HPDE6-E6E7 (cell line): ENCODE data around the gene XCL2.
"Not testable (repeated sequence)": the region's sequence is repeated elsewhere in the genome, so short reads cannot be mapped to it uniquely, and the experiment has no call there.

Experiments used
- DNase-seq: peaks from one replicate; pipeline ENCODE4 v3.0.0; 2011; ENCODE audit warnings: missing footprints; ENCODE audit errors: extremely low spot score

Gene XCL2

GRCh38 chr1:168556647-168557046, 12.8 kb upstream of the XCL2 start:
- DNase-seq, result no peak

- DNase-seq, result no peak
Observed at GRCh38 chr1:168555508-168556046, 11.8 kb upstream of the XCL2 start.

- DNase-seq, result no peak
Observed at GRCh38 chr1:168554603-168555483, 11.0 kb upstream of the XCL2 start.

GRCh38 chr1:168553680-168554553, 10.1 kb upstream of the XCL2 start:
- no peak for DNase-seq

GRCh38 chr1:168552961-168553360, 9.2 kb upstream of the XCL2 start:
- DNase-seq, result no peak

- DNase-seq, result no peak
Observed at GRCh38 chr1:168551688-168552087, 7.9 kb upstream of the XCL2 start.

- DNase-seq, result no peak
Observed at GRCh38 chr1:168550971-168551370, 7.2 kb upstream of the XCL2 start.

GRCh38 chr1:168546553-168546895, 2.7 kb upstream of the XCL2 start:
- not testable (repeated sequence) for DNase-seq

- DNase-seq, result not testable (repeated sequence)
Observed at GRCh38 chr1:168545678-168546552, 2.1 kb upstream of the XCL2 start.

- DNase-seq, result not testable (repeated sequence)
Observed at GRCh38 chr1:168542978-168543377, 819 bp downstream of the XCL2 start.

- DNase-seq, result not testable (repeated sequence)
Observed at GRCh38 chr1:168540798-168541197, 3.0 kb downstream of the XCL2 start.

GRCh38 chr1:168535536-168535935, 8.3 kb downstream of the XCL2 start:
- no peak for DNase-seq

GRCh38 chr1:168531615-168532345, 12.0 kb downstream of the XCL2 start:
- DNase-seq, result no peak

- no peak for DNase-seq
Observed at GRCh38 chr1:168529518-168529917, 14.3 kb downstream of the XCL2 start.

GRCh38 chr1:168521401-168522000, 22.3 kb downstream of the XCL2 start:
- no peak for DNase-seq

- DNase-seq, result no peak
Observed at GRCh38 chr1:168520832-168521231, 23.0 kb downstream of the XCL2 start.

GRCh38 chr1:168520052-168520751, 23.6 kb downstream of the XCL2 start:
- no peak for DNase-seq

GRCh38 chr1:168518813-168519212, 25.0 kb downstream of the XCL2 start:
- no peak for DNase-seq

GRCh38 chr1:168518201-168518689, 25.6 kb downstream of the XCL2 start:
- DNase-seq, result no peak

GRCh38 chr1:168514455-168514854, 29.3 kb downstream of the XCL2 start:
- DNase-seq, result no peak
